GM12878 (cell line): ENCODE data around the gene MORN2. TPM values are rescaled to one million over a fixed set of nuclear protein-coding genes. Genes with fewer than 3 reads are reported as not detected.

Experiments used
- ATAC-seq: fragments of 200-7000 bp; cut with Tn5 transposase; 3 replicates; pipeline ENCODE4 v1.9.1; 2020; ENCODE audit warnings: mild to moderate bottlenecking, moderate library complexity
- BruUV-seq: library from RNA; stranded (reverse); fragments of 400-500 nt; replicated peaks from 2 replicates; lab custom pipeline; 2021; lab: Mats Ljungman, UMichigan
- CTCF ChIA-PET: fragments of 300-600 bp; sonication (Branson Sonifier 250); formaldehyde crosslinking; extraction: SDS; loops from one replicate; lab custom pipeline; 2021; ENCODE audit warnings: inconsistent platforms; lab: Yijun Ruan, JAX
- POLR2A ChIA-PET: fragments of 350-600 bp; formaldehyde crosslinking; extraction: SDS; loops from one replicate; lab custom pipeline; 2021; ENCODE audit warnings: inconsistent platforms; lab: Charles Lee
- RAD21 ChIA-PET: fragments of 300-600 bp; sonication (Branson Sonifier 250); formaldehyde crosslinking; loops from one replicate; lab custom pipeline; 2023; ENCODE audit warnings: antibody characterized with exemption; ENCODE audit not compliant: unreplicated experiment; lab: Charles Lee
- SMC1A ChIA-PET: fragments of 300-600 bp; sonication (Branson Sonifier 250); formaldehyde crosslinking; loops from one replicate; lab custom pipeline; 2023; ENCODE audit not compliant: unreplicated experiment, uncharacterized antibody; lab: Charles Lee
- DNase-seq: peaks from one replicate; pipeline ENCODE4 v3.0.0-alpha.2; 2011; ENCODE audit warnings: low read depth, low spot score
- FAIRE-seq: peaks from 3 replicates; lab custom pipeline; 2011; peaks lifted over from hg19 to GRCh38; lab: Jason Lieb, UNC
- H2AFZ ChIP-seq: 2 replicates; pipeline ENCODE4 v1.6.0; 2011; ENCODE audit warnings: low read depth, low read length, control low read depth; ENCODE audit not compliant: control insufficient read depth
- H3K27ac ChIP-seq: 2 replicates; pipeline ENCODE4 v1.5.1; 2011; ENCODE audit warnings: control low read depth; ENCODE audit not compliant: control insufficient read depth, insufficient read depth
- H3K27me3 ChIP-seq, 2 experiments: replicated peaks in 1 of 2; 2 replicates each; pipeline versions ENCODE4 v1.6.0 to v1.6.1; 2011; ENCODE audit warnings: low read length in 1 of 2; ENCODE audit not compliant: control insufficient read depth in 2 of 2, insufficient read depth in 2 of 2
- H3K36me3 ChIP-seq, 2 experiments: 2 replicates each; pipeline ENCODE4 v1.5.1; 2011; ENCODE audit warnings: low read length in 1 of 2; ENCODE audit not compliant: control insufficient read depth in 2 of 2, insufficient read depth in 2 of 2
- H3K4me1 ChIP-seq: 2 replicates; pipeline ENCODE4 v1.6.1; 2011; ENCODE audit warnings: mild to moderate bottlenecking, low read length, moderate library complexity, mixed read lengths; ENCODE audit not compliant: control insufficient read depth, insufficient read depth
- H3K4me2 ChIP-seq: 2 replicates; pipeline ENCODE4 v1.6.0; 2011; ENCODE audit warnings: control low read depth; ENCODE audit not compliant: control insufficient read depth, insufficient read depth
- H3K4me3 ChIP-seq: fragments of 200-600 bp; sonication (generic); 2 replicates; pipeline ENCODE4 v1.5.1; 2016
- H3K79me2 ChIP-seq: 2 replicates; pipeline ENCODE4 v1.6.0; 2011; ENCODE audit warnings: low read length; ENCODE audit not compliant: control insufficient read depth, insufficient read depth
- H3K9ac ChIP-seq: 2 replicates; pipeline ENCODE4 v1.8.0; 2011; ENCODE audit warnings: low read length, control low read depth, mixed read lengths; ENCODE audit not compliant: control insufficient read depth, insufficient read depth
- H3K9me3 ChIP-seq: replicated peaks from 3 replicates; pipeline ENCODE4 v1.5.1; 2011; ENCODE audit warnings: mild to moderate bottlenecking, low read length; ENCODE audit not compliant: control insufficient read depth, insufficient read depth
- H4K20me1 ChIP-seq: 2 replicates; pipeline ENCODE4 v1.6.0; 2011; ENCODE audit not compliant: control insufficient read depth, insufficient read depth
- BACH1 ChIP-seq: fragments of 450-650 bp; IDR thresholded peaks from 2 replicates; pipeline ENCODE4 v1.6.1; 2017; ENCODE audit warnings: mild to moderate bottlenecking, borderline replicate concordance
- CBX5 ChIP-seq: sonication (generic); IDR thresholded peaks from 2 replicates; pipeline ENCODE4 v1.6.1; 2016; ENCODE audit warnings: low read depth, moderate library complexity, mild to moderate bottlenecking, inconsistent platforms
- CHD2 ChIP-seq: IDR thresholded peaks from 2 replicates; pipeline ENCODE4 v1.6.1; 2011; ENCODE audit warnings: low read depth, low read length, improper control_type of control experiment, borderline replicate concordance
- CHD4 ChIP-seq: fragments of 200-600 bp; sonication (generic); IDR thresholded peaks from 2 replicates; pipeline ENCODE4 v1.6.1; 2016; ENCODE audit warnings: mild to moderate bottlenecking
- EED ChIP-seq: sonication (generic); IDR thresholded peaks from 2 replicates; pipeline ENCODE4 v1.6.1; 2016; ENCODE audit warnings: antibody characterized with exemption, low read depth
- MEF2B ChIP-seq: fragments of 450-650 bp; IDR thresholded peaks from 2 replicates; pipeline ENCODE4 v1.6.1; 2018; ENCODE audit warnings: mild to moderate bottlenecking, moderate library complexity; ENCODE audit not compliant: partially characterized antibody, poor library complexity, severe bottlenecking
- NFYB ChIP-seq: IDR thresholded peaks from 2 replicates; pipeline ENCODE4 v1.6.1; 2011; ENCODE audit warnings: low read depth, mild to moderate bottlenecking, low read length, improper control_type of control experiment, moderate library complexity; ENCODE audit not compliant: insufficient read depth
- NR2C2 ChIP-seq: IDR thresholded peaks from 2 replicates; pipeline ENCODE4 v1.6.1; 2011; ENCODE audit warnings: borderline replicate concordance, low read depth; ENCODE audit not compliant: control insufficient read depth, insufficient read length
- RB1 ChIP-seq: fragments of 450-650 bp; formaldehyde crosslinking; IDR thresholded peaks from 2 replicates; pipeline ENCODE4 v1.6.1; 2017; ENCODE audit warnings: mild to moderate bottlenecking, borderline replicate concordance
- SMC3 ChIP-seq: IDR thresholded peaks from 2 replicates; pipeline ENCODE4 v1.6.1; 2011; ENCODE audit warnings: low read length, improper control_type of control experiment, borderline replicate concordance
- SREBF2 ChIP-seq: IDR thresholded peaks from 2 replicates; pipeline ENCODE4 v1.6.1; 2012; ENCODE audit warnings: mild to moderate bottlenecking, low read length
- TCF7 ChIP-seq: IDR thresholded peaks from 2 replicates; pipeline ENCODE4 v1.6.1; 2014; ENCODE audit warnings: antibody characterized with exemption, borderline replicate concordance
- ZBTB40 ChIP-seq: fragments of 450-650 bp; IDR thresholded peaks from 2 replicates; pipeline ENCODE4 v1.6.1; 2016; ENCODE audit warnings: mild to moderate bottlenecking, moderate library complexity, borderline replicate concordance
- WGBS: methylation state at CpG from one replicate; pipeline ENCODE4 v1.1.6; 2016; ENCODE audit warnings: low lambda C conversion rate; ENCODE audit not compliant: insufficient replicate concordance, insufficient coverage; ENCODE audit errors: missing lambda C conversion rate; 5-methylcytosine and 5-hydroxymethylcytosine counted together
- in situ Hi-C: fragments of 300-500 bp; cut with MboI; formaldehyde crosslinking; loops from 9 replicates; pipeline ENCODE4 v1.14.3; 2018; ENCODE audit warnings: mixed read lengths
- intact Hi-C: fragments of 100-400 bp; cut with micrococcal nuclease; formaldehyde crosslinking; loops from one replicate; pipeline ENCODE4 v1.14.2; 2022; ENCODE audit not compliant: unreplicated experiment
- polyA plus RNA-seq, 11 experiments: library from polyadenylated mRNA; depleted of rRNA in 4 of 11; unstranded in 6 of 11; stranded (reverse) in 5 of 11; fragments of >200 nt; fragmentation: Nextera tagmentation in 4 of 11; fragmentation: Illumina TruSeq in 1 of 11; extraction: Ambion mirVana in 4 of 11; extraction: Trizol in 1 of 11; gene quantifications; 1 replicate in 1 of 11; 2 replicates in 10 of 11; pipeline versions ENCODE4 v1.2.1 to v1.2.3, GENCODE V29; 2011 to 2016; ENCODE audit warnings: inconsistent platforms in 2 of 11, missing spikeins in 2 of 11, low read depth in 1 of 11
- total RNA-seq, 4 experiments: library from RNA; depleted of rRNA in 3 of 4; stranded (reverse); fragments of >200 nt in 3 of 4; fragmentation: Illumina TruSeq in 1 of 4; extraction: Trizol in 1 of 4; gene quantifications; 2 replicates each; pipeline versions ENCODE4 v1.2.1 to v1.2.3, GENCODE V29; 2013 to 2021

Gene MORN2
- total and polyA plus RNA-seq, 10 of the 15 experiments (the other 5 are each of a cell fraction or from before 2014, with no cell fraction given), result 2.3 to 26.9 (median 8.0) TPM

- TF ChIP-seq MEF2B, result no peak
Measured at GRCh38 chr2:38909872-38910271, 34.1 kb downstream of the MORN2 start (continued).

GRCh38 chr2:38911191-38911590 is 35.4 kb downstream of the MORN2 start:
- Histone ChIP-seq H3K9ac (no peak overlapping the region), H3K27ac (no peak overlapping the region), H3K9me3 (no peaks in the 10 kb centered on the region), H2AFZ (no peak overlapping the region), H3K27me3 (no peaks in the 10 kb centered on the region), H4K20me1 (no peaks in the 10 kb centered on the region), H3K79me2 (no peaks in the 10 kb centered on the region), H3K36me3 (no peaks in the 10 kb centered on the region), H3K4me3 (no peak overlapping the region), H3K4me1 (peaks cover 18% of the 10 kb centered on the region), H3K4me2 (no peak overlapping the region)
- no TSS peak for BruUV-seq
- DNase-seq (no peak), FAIRE-seq (no peak), ATAC-seq (no peak)
- CTCF ChIA-PET, result no interaction called here
- intact Hi-C loops (no loop called here), in situ Hi-C loops (no loop called here)
- 88% methylated on average over 1 of the region's 1 CpG for WGBS
- POLR2A ChIA-PET, result no interaction called here
- TF ChIP-seq SREBF2, result no peak
- TF ChIP-seq BACH1, result no peak
- TF ChIP-seq NFYB, result no peak
- no peak for TF ChIP-seq NR2C2
- no peak for TF ChIP-seq EED
- TF ChIP-seq CBX5, result no peak
- no peak for TF ChIP-seq RB1
- no peak for TF ChIP-seq SMC3
- TF ChIP-seq ZBTB40, result no peak
- TF ChIP-seq CHD4, result no peak
- TF ChIP-seq CHD2, result no peak
- no peak for TF ChIP-seq TCF7
- SMC1A ChIA-PET, result no interaction called here
- RAD21 ChIA-PET, result no interaction called here
